Neutrophil (primary cell): ENCODE measurements around the gene DNAJC15.

ENCODE experiments used
- H3K27ac ChIP-seq: fragments of 200-600 bp; sonication (generic); 2 replicates; pipeline ENCODE4 v1.5.1; 2016; ENCODE audit warnings: mild to moderate bottlenecking, moderate library complexity
- H3K27me3 ChIP-seq: fragments of 200-600 bp; sonication (generic); 2 replicates; pipeline ENCODE4 v1.6.0; 2016; ENCODE audit warnings: mild to moderate bottlenecking
- H3K36me3 ChIP-seq: fragments of 200-600 bp; sonication (generic); 2 replicates; pipeline ENCODE4 v1.5.1; 2017
- H3K4me1 ChIP-seq, 2 experiments: fragments of 200-600 bp in 1 of 2; sonication (generic) in 1 of 2; 1 replicate in 1 of 2; 2 replicates in 1 of 2; pipeline versions ENCODE4 v1.5.1 to v1.6.1; 2013 to 2016; ENCODE audit warnings: low read depth in 1 of 2, low read length in 1 of 2, mild to moderate bottlenecking in 1 of 2, moderate library complexity in 1 of 2; ENCODE audit not compliant: control insufficient read depth in 1 of 2, insufficient read depth in 1 of 2
- H3K4me3 ChIP-seq, 2 experiments: fragments of 200-600 bp in 1 of 2; sonication (generic) in 1 of 2; 1 replicate in 1 of 2; 2 replicates in 1 of 2; pipeline ENCODE4 v1.5.1; 2013 to 2016; ENCODE audit warnings: low read depth in 1 of 2, low read length in 1 of 2, mild to moderate bottlenecking in 1 of 2, moderate library complexity in 1 of 2
- H3K9me3 ChIP-seq: fragments of 200-600 bp; sonication (generic); 2 replicates; pipeline ENCODE4 v1.5.1; 2016
- TF ChIP-seq, protein P1 (sequence below): fragments of 200-600 bp; sonication (generic); IDR thresholded peaks from 2 replicates; pipeline ENCODE4 v1.5.1; 2016; ENCODE audit warnings: antibody characterized with exemption

DNAJC15 gene

GRCh38 chr13:43158516-43158915 lies 135.1 kb downstream of the DNAJC15 start:
- Histone ChIP-seq H3K36me3 (no peaks in the 10 kb centered on the region), H3K27ac (no peak overlapping the region), H3K27me3 (no peaks in the 10 kb centered on the region), H3K9me3 (no peaks in the 10 kb centered on the region), H3K4me3 (no peak overlapping the region), H3K4me1 (no peaks in the 10 kb centered on the region)
- TF ChIP-seq, protein P1, sequence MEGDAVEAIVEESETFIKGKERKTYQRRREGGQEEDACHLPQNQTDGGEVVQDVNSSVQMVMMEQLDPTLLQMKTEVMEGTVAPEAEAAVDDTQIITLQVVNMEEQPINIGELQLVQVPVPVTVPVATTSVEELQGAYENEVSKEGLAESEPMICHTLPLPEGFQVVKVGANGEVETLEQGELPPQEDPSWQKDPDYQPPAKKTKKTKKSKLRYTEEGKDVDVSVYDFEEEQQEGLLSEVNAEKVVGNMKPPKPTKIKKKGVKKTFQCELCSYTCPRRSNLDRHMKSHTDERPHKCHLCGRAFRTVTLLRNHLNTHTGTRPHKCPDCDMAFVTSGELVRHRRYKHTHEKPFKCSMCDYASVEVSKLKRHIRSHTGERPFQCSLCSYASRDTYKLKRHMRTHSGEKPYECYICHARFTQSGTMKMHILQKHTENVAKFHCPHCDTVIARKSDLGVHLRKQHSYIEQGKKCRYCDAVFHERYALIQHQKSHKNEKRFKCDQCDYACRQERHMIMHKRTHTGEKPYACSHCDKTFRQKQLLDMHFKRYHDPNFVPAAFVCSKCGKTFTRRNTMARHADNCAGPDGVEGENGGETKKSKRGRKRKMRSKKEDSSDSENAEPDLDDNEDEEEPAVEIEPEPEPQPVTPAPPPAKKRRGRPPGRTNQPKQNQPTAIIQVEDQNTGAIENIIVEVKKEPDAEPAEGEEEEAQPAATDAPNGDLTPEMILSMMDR, result no peak

DNA sequence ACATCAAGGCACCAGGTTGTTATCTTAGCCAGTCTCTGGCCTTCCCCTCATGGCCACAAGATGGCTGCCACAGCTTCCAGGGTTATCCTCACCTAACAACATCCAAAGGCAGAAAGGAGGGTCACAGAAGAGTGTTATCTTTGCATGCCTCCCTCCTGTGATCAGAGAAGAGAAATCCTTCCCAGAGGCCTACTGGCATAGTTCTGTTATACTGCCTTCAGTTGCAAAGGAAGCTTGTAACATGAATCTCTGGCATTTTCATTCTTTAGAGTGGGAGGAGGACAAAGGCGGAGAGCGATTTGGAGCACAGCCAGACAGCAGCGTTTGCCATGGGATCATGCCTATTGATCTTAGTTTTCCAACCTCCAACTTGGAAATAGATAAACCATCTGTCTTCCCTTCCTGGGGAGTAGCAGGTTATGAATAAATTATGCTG lies 135.7 kb downstream of the DNAJC15 start:
- H3K36me3 ChIP-seq, result no peaks in the 10 kb centered on the region
- no peaks in the 10 kb centered on the region for H3K9me3 ChIP-seq
- no peak overlapping the region for H3K4me3 ChIP-seq
- no peaks in the 10 kb centered on the region for H3K27me3 ChIP-seq
- no peaks in the 10 kb centered on the region for H3K4me1 ChIP-seq
- TF ChIP-seq, protein P1, result no peak
- H3K27ac ChIP-seq, result no peak overlapping the region
